Lung microvascular endothelial cell (primary cell): Measurements from ENCODE around the gene TRIML2. TPM values are rescaled to one million over a fixed set of nuclear protein-coding genes. Genes with fewer than 3 reads are reported as not detected.
"Not testable (repeated sequence)": the region's sequence is repeated elsewhere in the genome, so short reads cannot be mapped to it uniquely, and the experiment has no call there.

Source experiments
- DNase-seq, 2 donors: peaks; one replicate each; pipeline versions ENCODE4 v3.0.0 to v3.0.0-alpha.2; 2010; ENCODE audit warnings: low read depth in 2 of 2
- total RNA-seq: library from RNA; depleted of rRNA; stranded (reverse); fragments of >200 nt; gene quantifications from 2 replicates; pipeline ENCODE4 v1.2.1, GENCODE V29; 2014

The TRIML2 gene
- total RNA-seq, 1 donor from 2014 or later = not detected

GRCh38 chr4:188107931-188108843, 1.2 kb downstream of the TRIML2 start:
- peak in 1 of 2 donors; percentile 11 for DNase-seq

DNA sequence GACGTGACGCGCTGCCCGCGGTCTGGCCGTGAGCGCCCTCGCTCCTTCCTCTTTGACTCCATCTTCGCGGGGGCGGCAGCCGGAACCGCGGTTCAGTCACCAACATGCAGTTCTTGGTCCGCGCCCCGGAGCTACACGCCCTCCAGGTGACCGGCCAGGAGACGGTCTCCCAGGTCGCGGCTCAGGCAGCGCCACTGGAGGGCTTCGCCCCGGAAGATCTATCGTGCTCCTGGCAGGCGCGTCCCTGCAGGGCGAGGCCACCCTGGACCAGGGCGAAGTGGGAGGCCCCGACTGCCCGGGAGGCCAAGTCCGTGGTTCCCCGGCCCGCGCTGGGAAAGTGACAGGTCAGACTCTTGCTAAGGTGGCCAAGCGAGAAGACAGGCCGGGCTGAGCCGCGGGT, 2.9 kb downstream of the TRIML2 start:
- DNase-seq = no peak

- DNase-seq = no peak
Measured at GRCh38 chr4:188092824-188093223, 16.6 kb downstream of the TRIML2 start.

DNA sequence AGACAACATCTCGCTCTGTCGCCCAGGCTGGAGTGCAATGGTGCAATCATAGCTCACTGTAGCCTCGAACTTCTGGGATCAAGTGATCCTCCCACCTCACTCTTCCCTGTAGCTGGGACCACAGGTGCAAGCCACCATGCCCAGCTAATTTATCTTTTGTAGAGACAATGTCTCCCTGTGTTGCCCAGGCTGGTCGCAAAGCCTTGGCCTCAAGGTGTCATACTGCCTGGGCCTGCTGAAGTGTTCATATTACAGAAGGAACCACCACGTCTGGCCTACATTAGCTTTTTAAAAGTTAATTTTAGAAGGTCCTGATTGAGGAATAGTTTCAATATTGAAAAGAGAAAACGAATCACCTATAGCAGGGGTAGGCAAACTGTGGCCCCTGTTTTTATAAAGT, 22.5 kb downstream of the TRIML2 start:
- DNase-seq = no peak

GRCh38 chr4:188082796-188083195, 26.6 kb downstream of the TRIML2 start:
- no peak for DNase-seq

- peak; percentile 2 to 45 for DNase-seq
Measured at GRCh38 chr4:188078116-188078515, 31.3 kb downstream of the TRIML2 start.

- no peak for DNase-seq
Measured at GRCh38 chr4:188076169-188076568, 33.2 kb downstream of the TRIML2 start.

GRCh38 chr4:188061083-188061482, 48.3 kb downstream of the TRIML2 start:
- DNase-seq = no peak

GRCh38 chr4:188053302-188053701, 56.1 kb downstream of the TRIML2 start:
- DNase-seq = no peak

DNA sequence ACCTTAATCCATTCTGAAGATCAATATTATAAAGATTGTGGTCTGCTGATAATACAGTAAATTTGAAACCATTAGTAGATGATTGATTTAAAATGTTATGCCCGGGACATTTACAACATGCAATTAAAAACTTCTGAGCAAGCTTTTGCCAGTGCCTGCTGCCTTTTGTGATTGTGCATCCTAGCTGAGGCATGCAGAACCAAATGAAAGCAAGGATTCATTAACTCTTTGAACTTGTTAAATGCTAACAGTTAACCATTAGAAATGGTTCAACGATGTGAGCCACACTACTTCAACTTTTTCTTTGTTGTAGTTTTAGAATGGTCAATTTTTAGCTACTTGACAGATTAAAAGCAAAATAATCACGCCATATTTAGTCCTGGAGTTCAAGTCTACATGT, 62.7 kb downstream of the TRIML2 start:
- DNase-seq = no peak

DNA sequence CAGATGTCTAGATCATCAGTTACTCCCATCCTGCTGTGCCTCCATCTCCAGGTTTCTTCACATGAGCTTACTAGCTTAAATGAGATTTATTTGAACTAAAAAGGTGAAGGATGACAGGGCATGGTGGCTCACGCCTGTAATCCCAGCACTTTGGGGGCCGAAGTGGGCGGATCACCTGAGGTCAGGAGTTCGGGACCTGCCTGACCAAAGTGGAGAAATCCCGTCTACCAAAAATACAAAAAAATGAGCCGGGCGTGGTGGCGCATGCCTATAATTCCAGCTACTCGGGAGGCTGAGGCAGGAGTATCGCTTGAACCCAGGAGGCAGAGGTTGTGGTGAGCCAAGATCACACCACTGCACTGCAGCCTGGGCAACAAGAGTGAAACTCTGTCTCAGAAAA, 63.9 kb downstream of the TRIML2 start:
- not testable (repeated sequence) for DNase-seq

GRCh38 chr4:188043154-188043553, 66.2 kb downstream of the TRIML2 start:
- DNase-seq = no peak

- no peak for DNase-seq
Measured at GRCh38 chr4:188042191-188042590, 67.2 kb downstream of the TRIML2 start.

DNA sequence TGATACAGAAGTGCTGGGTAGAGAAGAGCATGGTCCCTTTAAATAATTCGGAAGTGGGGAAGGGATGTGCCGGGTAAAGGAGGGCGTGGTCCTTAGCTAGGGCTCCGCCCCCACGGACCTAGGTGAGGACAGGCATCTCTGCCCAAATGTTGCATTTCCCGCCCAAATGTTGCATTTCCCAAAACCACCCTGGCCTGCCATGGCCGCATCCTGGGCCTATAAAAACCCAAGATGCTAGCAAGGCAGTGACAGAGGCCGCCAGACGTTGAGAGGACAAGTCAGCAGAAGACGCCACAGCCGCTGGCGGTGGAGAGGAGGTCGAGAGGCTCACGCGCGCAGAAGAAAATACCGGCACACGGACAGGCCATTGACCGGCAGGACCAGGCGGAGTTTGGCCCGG, 67.7 kb downstream of the TRIML2 start:
- no peak for DNase-seq

Other genes starting within 250 kb of the TRIML2 start
- gene ZFP42, start 113.8 kb downstream of the TRIML2 start, total RNA-seq = under 0.01 TPM in 1 of 2 replicates, not detected in the other
- gene TRIML1, start 29.8 kb upstream of the TRIML2 start, total RNA-seq = not detected in 2 replicates